SK-N-SH (cell line): ENCODE results near the gene AOC1.

Source experiments
- EZH2phosphoT487 ChIP-seq: fragments of 200-600 bp; sonication (generic); IDR thresholded peaks from 2 replicates; pipeline ENCODE4 v1.6.1; 2017; ENCODE audit warnings: low read depth, mixed run types, mild to moderate bottlenecking, antibody characterized with exemption, moderate library complexity, borderline replicate concordance
- MAX ChIP-seq: IDR thresholded peaks from 2 replicates; pipeline ENCODE4 v1.4.0; 2012; ENCODE audit warnings: low read depth
- NFIC ChIP-seq: IDR thresholded peaks from 2 replicates; pipeline ENCODE4 v1.4.0; 2012; ENCODE audit warnings: borderline replicate concordance
- REST ChIP-seq: IDR thresholded peaks from 2 replicates; pipeline ENCODE4 v1.6.1; 2012; ENCODE audit warnings: mild to moderate bottlenecking, low read depth, low read length, moderate library complexity
- USF2 ChIP-seq: fragments of 150-350 bp; IDR thresholded peaks from 2 replicates; pipeline ENCODE4 v1.6.1; 2017; ENCODE audit warnings: antibody characterized with exemption, low read length, low read depth, borderline replicate concordance
- YY1 ChIP-seq: IDR thresholded peaks from 2 replicates; pipeline ENCODE4 v1.4.0; 2012; ENCODE audit warnings: low read depth, mild to moderate bottlenecking
- TF ChIP-seq, protein P1 (sequence below): fragments of 200-600 bp; sonication (generic); IDR thresholded peaks from 2 replicates; pipeline ENCODE4 v1.6.1; 2017; ENCODE audit warnings: antibody characterized with exemption, mild to moderate bottlenecking, moderate library complexity

DNA sequence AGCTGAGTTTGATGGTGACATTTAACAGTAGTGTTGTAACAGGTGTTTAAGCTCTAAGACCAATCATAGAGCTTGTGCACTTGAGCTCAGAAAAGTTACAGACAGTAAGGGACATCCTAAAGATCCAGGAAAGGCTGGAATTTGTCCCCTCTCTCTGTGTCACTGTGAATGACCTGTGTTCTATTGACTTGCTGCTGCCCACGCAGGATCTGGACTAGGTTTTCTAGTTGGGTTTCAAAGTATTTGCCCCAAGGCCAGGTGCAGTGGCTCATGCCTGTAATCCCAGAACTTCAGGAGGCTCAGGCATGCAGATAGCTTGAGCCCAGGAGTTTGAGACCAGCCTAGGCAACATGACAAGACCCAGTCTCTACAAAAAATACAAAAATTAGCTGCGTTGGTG lies 17.1 kb downstream of the AOC1 start:
- TF ChIP-seq YY1: no peak
- TF ChIP-seq, protein P1, sequence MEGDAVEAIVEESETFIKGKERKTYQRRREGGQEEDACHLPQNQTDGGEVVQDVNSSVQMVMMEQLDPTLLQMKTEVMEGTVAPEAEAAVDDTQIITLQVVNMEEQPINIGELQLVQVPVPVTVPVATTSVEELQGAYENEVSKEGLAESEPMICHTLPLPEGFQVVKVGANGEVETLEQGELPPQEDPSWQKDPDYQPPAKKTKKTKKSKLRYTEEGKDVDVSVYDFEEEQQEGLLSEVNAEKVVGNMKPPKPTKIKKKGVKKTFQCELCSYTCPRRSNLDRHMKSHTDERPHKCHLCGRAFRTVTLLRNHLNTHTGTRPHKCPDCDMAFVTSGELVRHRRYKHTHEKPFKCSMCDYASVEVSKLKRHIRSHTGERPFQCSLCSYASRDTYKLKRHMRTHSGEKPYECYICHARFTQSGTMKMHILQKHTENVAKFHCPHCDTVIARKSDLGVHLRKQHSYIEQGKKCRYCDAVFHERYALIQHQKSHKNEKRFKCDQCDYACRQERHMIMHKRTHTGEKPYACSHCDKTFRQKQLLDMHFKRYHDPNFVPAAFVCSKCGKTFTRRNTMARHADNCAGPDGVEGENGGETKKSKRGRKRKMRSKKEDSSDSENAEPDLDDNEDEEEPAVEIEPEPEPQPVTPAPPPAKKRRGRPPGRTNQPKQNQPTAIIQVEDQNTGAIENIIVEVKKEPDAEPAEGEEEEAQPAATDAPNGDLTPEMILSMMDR: no peak
- TF ChIP-seq USF2: no peak
- TF ChIP-seq REST: no peak
- no peak for TF ChIP-seq NFIC
- TF ChIP-seq EZH2phosphoT487: no peak
- TF ChIP-seq MAX: no peak
